A549 (cell line): ENCODE results near the gene GIMAP1. TPM values are rescaled to one million over a fixed set of nuclear protein-coding genes. Genes with fewer than 3 reads are reported as not detected.

Experiments
- ATAC-seq, 2 experiments: fragments of 200-7000 bp in 1 of 2; fragments of >200 bp in 1 of 2; cut with Nextera tagmentation in 1 of 2; cut with Tn5 transposase in 1 of 2; 3 replicates each; pipeline versions ENCODE4 v1.8.0 to v1.9.1; 2018 to 2020; ENCODE audit warnings: mild to moderate bottlenecking in 1 of 2, moderate library complexity in 1 of 2
- CTCF ChIA-PET: fragments of 300-600 bp; sonication (Branson Sonifier 250); formaldehyde crosslinking; extraction: SDS; loops from one replicate; lab custom pipeline; 2021; ENCODE audit warnings: antibody characterized with exemption, inconsistent platforms; lab: Yijun Ruan, JAX
- POLR2A ChIA-PET: fragments of 350-600 bp; formaldehyde crosslinking; extraction: SDS; loops from one replicate; lab custom pipeline; 2021; ENCODE audit warnings: antibody characterized with exemption, inconsistent platforms; lab: Yijun Ruan, JAX
- DNase-seq, 2 experiments: peaks; one replicate each; pipeline versions ENCODE4 v3.0.0 to v3.0.0-alpha.2; 2011 to 2016; ENCODE audit warnings: low read depth in 1 of 2, low spot score in 1 of 2
- FAIRE-seq: peaks from 2 replicates; lab custom pipeline; 2011; peaks lifted over from hg19 to GRCh38; lab: Jason Lieb, UNC
- H3K27ac ChIP-seq, 2 experiments: fragments of >200 bp; sonication (Bioruptor Twin); formaldehyde crosslinking; 3 replicates each; pipeline ENCODE4 v1.5.1; 2016 to 2017
- H3K4me1 ChIP-seq: fragments of >200 bp; sonication (Bioruptor Twin); formaldehyde crosslinking; 3 replicates; pipeline ENCODE4 v1.6.1; 2016
- H3K4me2 ChIP-seq: fragments of >200 bp; sonication (Bioruptor Twin); formaldehyde crosslinking; 3 replicates; pipeline ENCODE4 v1.6.1; 2016
- H3K4me3 ChIP-seq: fragments of >200 bp; sonication (Bioruptor Twin); formaldehyde crosslinking; 3 replicates; pipeline ENCODE4 v1.5.1; 2016
- H3K9me3 ChIP-seq: fragments of >200 bp; sonication (Bioruptor Twin); formaldehyde crosslinking; 3 replicates; pipeline ENCODE4 v1.6.1; 2016
- BHLHE40 ChIP-seq: IDR thresholded peaks from 2 replicates; pipeline ENCODE4 v1.6.1; 2012; ENCODE audit warnings: low read depth, low read length, inconsistent platforms
- CBX2 ChIP-seq: fragments of 200-600 bp; sonication (generic); IDR thresholded peaks from 2 replicates; pipeline ENCODE4 v1.6.1; 2016; ENCODE audit warnings: low read depth, mild to moderate bottlenecking, borderline replicate concordance
- EHF ChIP-seq: fragments of 250-450 bp; sonication (Bioruptor Pico); IDR thresholded peaks from 2 replicates; pipeline ENCODE4 v1.5.0; 2020; ENCODE audit warnings: mild to moderate bottlenecking
- EP300 ChIP-seq, 2 experiments: fragments of >200 bp; sonication (Bioruptor Twin); formaldehyde crosslinking; IDR thresholded peaks; 2 replicates in 1 of 2; 3 replicates in 1 of 2; pipeline ENCODE4 v1.6.1; 2016 to 2017
- FOSB ChIP-seq: fragments of 250-450 bp; sonication (Bioruptor Pico); IDR thresholded peaks from 2 replicates; pipeline ENCODE4 v1.5.0; 2020; ENCODE audit warnings: mild to moderate bottlenecking, moderate library complexity
- FOSL2 ChIP-seq, 2 experiments: fragments of 450-650 bp in 1 of 2; fragments of >200 bp in 1 of 2; sonication (Bioruptor Twin) in 1 of 2; formaldehyde crosslinking; IDR thresholded peaks; 2 replicates each; pipeline versions ENCODE4 v1.5.0 to v1.6.1; 2016 to 2020; ENCODE audit warnings: mild to moderate bottlenecking in 1 of 2, moderate library complexity in 1 of 2
- GATA3 ChIP-seq: IDR thresholded peaks from 2 replicates; pipeline ENCODE4 v1.6.1; 2012; ENCODE audit warnings: borderline replicate concordance
- HOXB5 ChIP-seq: fragments of 250-450 bp; sonication (Bioruptor Pico); IDR thresholded peaks from 2 replicates; pipeline ENCODE4 v1.5.0; 2020; ENCODE audit warnings: mild to moderate bottlenecking, moderate library complexity
- JUN ChIP-seq, 2 experiments: fragments of >200 bp; sonication (Bioruptor Twin); formaldehyde crosslinking; IDR thresholded peaks; 2 replicates in 1 of 2; 3 replicates in 1 of 2; pipeline ENCODE4 v1.6.1; 2016 to 2017
- KDM1A ChIP-seq: fragments of 200-600 bp; sonication (generic); IDR thresholded peaks from 2 replicates; pipeline ENCODE4 v1.6.1; 2016; ENCODE audit warnings: low read depth, mild to moderate bottlenecking
- MYC ChIP-seq: IDR thresholded peaks from 2 replicates; pipeline ENCODE4 v1.6.1; 2012; ENCODE audit warnings: mild to moderate bottlenecking, inconsistent platforms, low read length, improper control_type of control experiment, borderline replicate concordance
- NFE2L2 ChIP-seq: fragments of 150-350 bp; conservative IDR thresholded peaks from 2 replicates; pipeline ENCODE4 v1.6.1; 2014; ENCODE audit warnings: low read length
- PHF8 ChIP-seq: fragments of 200-600 bp; sonication (generic); IDR thresholded peaks from 2 replicates; pipeline ENCODE4 v1.6.1; 2016; ENCODE audit warnings: low read depth, mild to moderate bottlenecking, antibody characterized with exemption, moderate library complexity, borderline replicate concordance
- POLR2A ChIP-seq: IDR thresholded peaks from 2 replicates; pipeline ENCODE4 v1.6.1; 2012; ENCODE audit warnings: mild to moderate bottlenecking, low read length
- RARB ChIP-seq: fragments of 250-450 bp; sonication (Bioruptor Pico); IDR thresholded peaks from 2 replicates; pipeline ENCODE4 v1.8.0; 2021; ENCODE audit warnings: mild to moderate bottlenecking, moderate library complexity
- TFCP2L1 ChIP-seq: fragments of 250-450 bp; sonication (Bioruptor Pico); IDR thresholded peaks from 2 replicates; pipeline ENCODE4 v1.5.0; 2021; ENCODE audit warnings: mild to moderate bottlenecking
- ZC3H11A ChIP-seq: fragments of 450-650 bp; IDR thresholded peaks from 2 replicates; pipeline ENCODE4 v1.6.1; 2014; ENCODE audit warnings: antibody characterized with exemption, mild to moderate bottlenecking
- ZFP36 ChIP-seq: fragments of 450-650 bp; IDR thresholded peaks from 2 replicates; pipeline ENCODE4 v1.6.1; 2014; ENCODE audit warnings: borderline replicate concordance; ENCODE audit not compliant: partially characterized antibody
- ZNF302 ChIP-seq: fragments of 250-450 bp; sonication (Bioruptor Pico); IDR thresholded peaks from 2 replicates; pipeline ENCODE4 v1.9.0; 2021; ENCODE audit warnings: inconsistent platforms, mild to moderate bottlenecking, moderate library complexity
- WGBS: methylation state at CpG from one replicate; pipeline ENCODE4 v1.1.6; 2017; ENCODE audit errors: missing lambda C conversion rate; 5-methylcytosine and 5-hydroxymethylcytosine counted together
- polyA plus RNA-seq, 4 experiments: library from polyadenylated mRNA; depleted of rRNA in 3 of 4; stranded (reverse); fragments of >200 nt; fragmentation: RNase III in 1 of 4; extraction: RNeasy Plus Mini Kit Qiagen cat#74134 plus additional on column Dnase treatment in 1 of 4; gene quantifications; 2 replicates in 3 of 4; 3 replicates in 1 of 4; pipeline ENCODE4 v1.2.3, GENCODE V29; 2011 to 2017
- TF ChIP-seq, protein P1 (sequence below): IDR thresholded peaks from 2 replicates; pipeline ENCODE4 v1.6.1; 2012; ENCODE audit warnings: low read depth, borderline replicate concordance
- TF ChIP-seq, protein P2 (sequence below): fragments of >200 bp; sonication (Bioruptor Twin); formaldehyde crosslinking; IDR thresholded peaks from 3 replicates; pipeline ENCODE4 v1.6.1; 2016
- TF ChIP-seq, protein P3 (sequence below): fragments of >200 bp; sonication (Bioruptor Twin); formaldehyde crosslinking; IDR thresholded peaks from 3 replicates; pipeline ENCODE4 v1.5.1; 2016
- TF ChIP-seq, protein P4 (sequence below): fragments of 200-600 bp; sonication (generic); IDR thresholded peaks from 2 replicates; pipeline ENCODE4 v1.6.1; 2016; ENCODE audit warnings: antibody characterized with exemption, mild to moderate bottlenecking, moderate library complexity
- TF ChIP-seq, protein P5 (sequence below): fragments of 250-450 bp; sonication (Bioruptor Pico); IDR thresholded peaks from 2 replicates; pipeline ENCODE4 v1.5.0; 2020; ENCODE audit warnings: low read depth, mild to moderate bottlenecking, moderate library complexity

The GIMAP1 gene
- polyA plus RNA-seq, 2 of the 4 experiments (the other 2 are of a cell fraction), result not detected

DNA sequence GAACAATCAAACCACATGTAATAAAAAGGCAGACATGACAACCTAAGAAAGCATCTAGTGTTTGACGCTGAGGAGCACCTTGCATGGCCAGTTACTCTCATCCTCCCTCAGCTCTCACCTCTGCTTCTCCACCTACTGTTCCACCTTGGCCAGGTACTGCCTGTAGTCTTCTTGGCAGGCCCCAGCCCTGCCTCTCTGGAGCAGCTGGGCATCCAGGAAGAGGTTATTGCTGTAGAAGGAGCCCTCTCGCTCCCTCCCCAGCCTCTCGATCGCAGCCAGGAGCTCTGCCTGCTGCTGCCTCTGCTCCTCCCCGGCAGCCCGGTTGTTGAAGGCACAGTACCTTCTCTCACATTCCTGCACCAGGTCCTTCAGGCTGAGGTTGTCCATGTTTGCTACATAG, 30.5 kb downstream of the GIMAP1 start:
- TF ChIP-seq, protein P1, sequence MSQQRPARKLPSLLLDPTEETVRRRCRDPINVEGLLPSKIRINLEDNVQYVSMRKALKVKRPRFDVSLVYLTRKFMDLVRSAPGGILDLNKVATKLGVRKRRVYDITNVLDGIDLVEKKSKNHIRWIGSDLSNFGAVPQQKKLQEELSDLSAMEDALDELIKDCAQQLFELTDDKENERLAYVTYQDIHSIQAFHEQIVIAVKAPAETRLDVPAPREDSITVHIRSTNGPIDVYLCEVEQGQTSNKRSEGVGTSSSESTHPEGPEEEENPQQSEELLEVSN, result no peak
- no peak for TF ChIP-seq NFE2L2
- no peak for TF ChIP-seq PHF8
- no peak for TF ChIP-seq POLR2A
- TF ChIP-seq, protein P2, sequence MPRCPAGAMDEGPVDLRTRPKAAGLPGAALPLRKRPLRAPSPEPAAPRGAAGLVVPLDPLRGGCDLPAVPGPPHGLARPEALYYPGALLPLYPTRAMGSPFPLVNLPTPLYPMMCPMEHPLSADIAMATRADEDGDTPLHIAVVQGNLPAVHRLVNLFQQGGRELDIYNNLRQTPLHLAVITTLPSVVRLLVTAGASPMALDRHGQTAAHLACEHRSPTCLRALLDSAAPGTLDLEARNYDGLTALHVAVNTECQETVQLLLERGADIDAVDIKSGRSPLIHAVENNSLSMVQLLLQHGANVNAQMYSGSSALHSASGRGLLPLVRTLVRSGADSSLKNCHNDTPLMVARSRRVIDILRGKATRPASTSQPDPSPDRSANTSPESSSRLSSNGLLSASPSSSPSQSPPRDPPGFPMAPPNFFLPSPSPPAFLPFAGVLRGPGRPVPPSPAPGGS, result no peak
- no peak for TF ChIP-seq RARB (CRISPR knock-in tag)
- POLR2A ChIA-PET, result no interaction called here
- CTCF ChIA-PET, result no interaction called here
- no peak for ATAC-seq
- Histone ChIP-seq H3K4me2 (no peak overlapping the region), H3K27ac (no peak overlapping the region), H3K4me3 (no peak overlapping the region), H3K4me1 (no peaks in the 10 kb centered on the region), H3K9me3 (no peaks in the 10 kb centered on the region)
- 33% methylated on average over 6 of the region's 6 CpGs for WGBS
- no peak for FAIRE-seq
- DNase-seq, result no peak

DNA sequence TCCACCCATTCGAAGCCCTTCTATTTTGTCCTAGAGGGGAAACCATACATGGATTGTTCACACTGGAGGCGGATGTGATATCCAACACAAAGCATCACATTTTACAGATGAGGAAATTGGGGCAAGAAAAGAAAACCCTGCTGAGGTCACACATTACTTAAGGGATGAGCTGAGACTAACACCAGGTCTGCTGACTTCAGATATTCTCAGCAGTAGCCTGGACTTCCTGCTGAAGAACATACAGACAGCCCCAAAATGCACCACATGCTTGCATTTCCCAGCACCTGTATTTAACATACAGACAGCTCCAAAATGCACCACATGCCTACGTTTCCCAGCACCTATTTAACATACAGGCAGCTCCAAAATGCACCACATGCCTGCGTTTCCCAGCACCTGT, 32.0 kb downstream of the GIMAP1 start:
- H3K4me1 ChIP-seq, result no peaks in the 10 kb centered on the region
- no peak for FAIRE-seq
- ChIA-PET CTCF (no interaction called here), POLR2A (no interaction called here)
- no peak overlapping the region for H3K27ac ChIP-seq
- 5% methylated on average over 4 of the region's 4 CpGs for WGBS
- no peak for DNase-seq
- TF ChIP-seq PHF8 (no peak), MYC (no peak), EP300 (IDR thresholded peaks at IDR 0.05) (no peak), KDM1A (no peak), TFCP2L1 (CRISPR knock-in tag) (no peak), ZFP36 (no peak), FOSB (CRISPR knock-in tag) (no peak), EHF (CRISPR knock-in tag) (no peak), ZNF302 (CRISPR knock-in tag) (no peak), BHLHE40 (no peak)
- TF ChIP-seq, protein P3, sequence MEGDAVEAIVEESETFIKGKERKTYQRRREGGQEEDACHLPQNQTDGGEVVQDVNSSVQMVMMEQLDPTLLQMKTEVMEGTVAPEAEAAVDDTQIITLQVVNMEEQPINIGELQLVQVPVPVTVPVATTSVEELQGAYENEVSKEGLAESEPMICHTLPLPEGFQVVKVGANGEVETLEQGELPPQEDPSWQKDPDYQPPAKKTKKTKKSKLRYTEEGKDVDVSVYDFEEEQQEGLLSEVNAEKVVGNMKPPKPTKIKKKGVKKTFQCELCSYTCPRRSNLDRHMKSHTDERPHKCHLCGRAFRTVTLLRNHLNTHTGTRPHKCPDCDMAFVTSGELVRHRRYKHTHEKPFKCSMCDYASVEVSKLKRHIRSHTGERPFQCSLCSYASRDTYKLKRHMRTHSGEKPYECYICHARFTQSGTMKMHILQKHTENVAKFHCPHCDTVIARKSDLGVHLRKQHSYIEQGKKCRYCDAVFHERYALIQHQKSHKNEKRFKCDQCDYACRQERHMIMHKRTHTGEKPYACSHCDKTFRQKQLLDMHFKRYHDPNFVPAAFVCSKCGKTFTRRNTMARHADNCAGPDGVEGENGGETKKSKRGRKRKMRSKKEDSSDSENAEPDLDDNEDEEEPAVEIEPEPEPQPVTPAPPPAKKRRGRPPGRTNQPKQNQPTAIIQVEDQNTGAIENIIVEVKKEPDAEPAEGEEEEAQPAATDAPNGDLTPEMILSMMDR, result no peak
- TF ChIP-seq, protein P4, sequence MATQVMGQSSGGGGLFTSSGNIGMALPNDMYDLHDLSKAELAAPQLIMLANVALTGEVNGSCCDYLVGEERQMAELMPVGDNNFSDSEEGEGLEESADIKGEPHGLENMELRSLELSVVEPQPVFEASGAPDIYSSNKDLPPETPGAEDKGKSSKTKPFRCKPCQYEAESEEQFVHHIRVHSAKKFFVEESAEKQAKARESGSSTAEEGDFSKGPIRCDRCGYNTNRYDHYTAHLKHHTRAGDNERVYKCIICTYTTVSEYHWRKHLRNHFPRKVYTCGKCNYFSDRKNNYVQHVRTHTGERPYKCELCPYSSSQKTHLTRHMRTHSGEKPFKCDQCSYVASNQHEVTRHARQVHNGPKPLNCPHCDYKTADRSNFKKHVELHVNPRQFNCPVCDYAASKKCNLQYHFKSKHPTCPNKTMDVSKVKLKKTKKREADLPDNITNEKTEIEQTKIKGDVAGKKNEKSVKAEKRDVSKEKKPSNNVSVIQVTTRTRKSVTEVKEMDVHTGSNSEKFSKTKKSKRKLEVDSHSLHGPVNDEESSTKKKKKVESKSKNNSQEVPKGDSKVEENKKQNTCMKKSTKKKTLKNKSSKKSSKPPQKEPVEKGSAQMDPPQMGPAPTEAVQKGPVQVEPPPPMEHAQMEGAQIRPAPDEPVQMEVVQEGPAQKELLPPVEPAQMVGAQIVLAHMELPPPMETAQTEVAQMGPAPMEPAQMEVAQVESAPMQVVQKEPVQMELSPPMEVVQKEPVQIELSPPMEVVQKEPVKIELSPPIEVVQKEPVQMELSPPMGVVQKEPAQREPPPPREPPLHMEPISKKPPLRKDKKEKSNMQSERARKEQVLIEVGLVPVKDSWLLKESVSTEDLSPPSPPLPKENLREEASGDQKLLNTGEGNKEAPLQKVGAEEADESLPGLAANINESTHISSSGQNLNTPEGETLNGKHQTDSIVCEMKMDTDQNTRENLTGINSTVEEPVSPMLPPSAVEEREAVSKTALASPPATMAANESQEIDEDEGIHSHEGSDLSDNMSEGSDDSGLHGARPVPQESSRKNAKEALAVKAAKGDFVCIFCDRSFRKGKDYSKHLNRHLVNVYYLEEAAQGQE, result no peak
- H3K9me3 ChIP-seq, result no peaks in the 10 kb centered on the region
- no peak overlapping the region for H3K4me2 ChIP-seq
- no peak for ATAC-seq
- no peak overlapping the region for H3K4me3 ChIP-seq

DNA sequence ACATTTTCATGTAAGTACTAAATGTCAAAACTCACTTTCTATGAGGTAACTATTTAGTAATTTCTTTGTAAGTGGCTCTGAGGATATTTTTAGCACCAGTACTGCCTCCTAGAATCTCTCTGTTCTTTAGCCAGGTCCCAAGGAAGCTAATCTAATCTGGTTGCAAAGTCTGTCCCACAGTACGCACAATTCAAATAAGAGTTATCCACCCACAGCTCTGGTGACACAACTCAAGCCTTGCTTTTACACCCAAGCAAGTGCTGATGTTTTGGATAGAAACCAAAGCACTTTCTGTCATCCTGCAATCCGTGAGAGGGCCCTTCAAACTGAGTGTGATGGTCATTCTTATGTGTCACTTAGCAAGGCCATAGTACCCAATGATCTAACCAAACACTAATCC, 35.3 kb downstream of the GIMAP1 start:
- POLR2A ChIA-PET, result no interaction called here
- DNase-seq, result no peak
- no peak overlapping the region for H3K4me3 ChIP-seq
- H3K4me2 ChIP-seq, result no peak overlapping the region
- TF ChIP-seq ZC3H11A (no peak), FOSL2 (IDR thresholded peaks at IDR 0.05) (no peak), FOSL2 (CRISPR knock-in tag; IDR thresholded peaks at IDR 0.05) (no peak), CBX2 (no peak), GATA3 (no peak), HOXB5 (CRISPR knock-in tag) (no peak), JUN (IDR thresholded peaks at IDR 0.05) (no peak), EP300 (IDR thresholded peaks at IDR 0.05) (no peak)
- TF ChIP-seq, protein P5, sequence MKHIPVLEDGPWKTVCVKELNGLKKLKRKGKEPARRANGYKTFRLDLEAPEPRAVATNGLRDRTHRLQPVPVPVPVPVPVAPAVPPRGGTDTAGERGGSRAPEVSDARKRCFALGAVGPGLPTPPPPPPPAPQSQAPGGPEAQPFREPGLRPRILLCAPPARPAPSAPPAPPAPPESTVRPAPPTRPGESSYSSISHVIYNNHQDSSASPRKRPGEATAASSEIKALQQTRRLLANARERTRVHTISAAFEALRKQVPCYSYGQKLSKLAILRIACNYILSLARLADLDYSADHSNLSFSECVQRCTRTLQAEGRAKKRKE (CRISPR knock-in tag), result no peak
- 33% methylated on average over 2 of the region's 2 CpGs for WGBS
- H3K9me3 ChIP-seq, result no peaks in the 10 kb centered on the region
- FAIRE-seq, result no peak
- H3K4me1 ChIP-seq, result no peaks in the 10 kb centered on the region
- no peak for ATAC-seq
- no peak overlapping the region for H3K27ac ChIP-seq
- CTCF ChIA-PET, result no interaction called here
